ENCODE data around the gene MYO9A. TPM values are rescaled to one million over a fixed set of nuclear protein-coding genes. Genes with fewer than 3 reads are reported as not detected.

Gene MYO9A
- total RNA-seq, 2 donors from 2014 or later = 12.9 to 27.8 TPM

DNA sequence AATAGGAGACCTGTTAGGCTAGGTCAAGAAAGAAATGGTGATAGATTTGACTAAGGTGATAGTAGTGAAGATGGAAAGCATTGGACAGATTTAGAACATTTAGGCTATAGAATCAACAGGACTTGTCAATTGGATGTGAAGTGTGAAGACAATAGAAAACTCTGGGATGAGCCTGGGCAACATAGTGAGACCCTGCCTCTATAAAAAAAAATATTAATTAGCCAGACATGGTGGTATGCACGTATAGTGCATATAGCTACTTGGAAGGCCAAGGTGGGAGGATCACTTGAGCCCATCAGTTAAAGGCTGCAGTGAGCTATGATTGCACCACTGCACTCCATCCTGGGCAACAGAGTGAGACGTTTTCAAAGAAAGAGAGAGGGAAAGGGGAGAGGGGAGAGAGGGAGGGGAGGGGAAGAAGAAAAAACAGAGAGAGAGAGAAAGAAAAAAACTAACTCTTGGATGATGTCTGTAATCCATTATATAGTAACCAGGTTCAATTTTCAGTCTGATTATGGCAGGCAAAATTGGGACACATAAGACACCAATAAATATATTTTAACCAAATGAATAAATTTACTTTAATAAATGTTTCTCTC, 9.9 kb upstream of the MYO9A start:
- Histone ChIP-seq H3K36me3 (replicated peaks in 1 of 2; ENCODE audit: insufficient read depth in 1 of 2, low read depth in 2 of 2) (no peaks in the 10 kb centered on the region), H3K9me3 (no peaks in the 10 kb centered on the region), H3K4me3 (no peak overlapping the region), H3K4me1 (no peaks in the 10 kb centered on the region), H3K27me3 (no peaks in the 10 kb centered on the region), H3K27ac (no peak overlapping the region)
- DNase-seq = no peak
- TF ChIP-seq, protein P1, sequence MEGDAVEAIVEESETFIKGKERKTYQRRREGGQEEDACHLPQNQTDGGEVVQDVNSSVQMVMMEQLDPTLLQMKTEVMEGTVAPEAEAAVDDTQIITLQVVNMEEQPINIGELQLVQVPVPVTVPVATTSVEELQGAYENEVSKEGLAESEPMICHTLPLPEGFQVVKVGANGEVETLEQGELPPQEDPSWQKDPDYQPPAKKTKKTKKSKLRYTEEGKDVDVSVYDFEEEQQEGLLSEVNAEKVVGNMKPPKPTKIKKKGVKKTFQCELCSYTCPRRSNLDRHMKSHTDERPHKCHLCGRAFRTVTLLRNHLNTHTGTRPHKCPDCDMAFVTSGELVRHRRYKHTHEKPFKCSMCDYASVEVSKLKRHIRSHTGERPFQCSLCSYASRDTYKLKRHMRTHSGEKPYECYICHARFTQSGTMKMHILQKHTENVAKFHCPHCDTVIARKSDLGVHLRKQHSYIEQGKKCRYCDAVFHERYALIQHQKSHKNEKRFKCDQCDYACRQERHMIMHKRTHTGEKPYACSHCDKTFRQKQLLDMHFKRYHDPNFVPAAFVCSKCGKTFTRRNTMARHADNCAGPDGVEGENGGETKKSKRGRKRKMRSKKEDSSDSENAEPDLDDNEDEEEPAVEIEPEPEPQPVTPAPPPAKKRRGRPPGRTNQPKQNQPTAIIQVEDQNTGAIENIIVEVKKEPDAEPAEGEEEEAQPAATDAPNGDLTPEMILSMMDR (IDR thresholded peaks at IDR 0.05) = no peak
- TF ChIP-seq POLR2A (IDR thresholded peaks at IDR 0.05) = no peak
- intact Hi-C loops (cut with DNase I) = no loop called here
- no peak for ATAC-seq
- WGBS, 2 donors = 51 to 61% methylated on average over 2 of the region's 2 CpGs

DNA sequence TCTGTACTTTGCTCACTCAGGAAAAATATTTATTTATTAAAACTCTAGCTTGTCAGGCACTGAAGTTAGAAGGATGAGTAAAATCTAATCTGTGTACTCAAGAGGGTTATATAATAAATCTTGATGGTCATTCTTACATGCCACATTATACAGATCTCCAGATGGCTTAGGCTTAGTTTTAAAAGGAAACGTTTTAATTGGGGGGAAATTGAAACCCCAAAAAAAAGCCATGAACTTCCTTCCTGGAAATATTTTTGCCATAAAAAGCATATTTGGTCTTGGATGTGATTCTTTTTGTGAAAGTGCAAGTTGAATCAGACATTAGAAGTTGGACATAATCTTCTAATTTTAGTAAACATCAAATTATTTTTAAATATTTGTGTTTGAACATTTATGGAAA, 6.3 kb upstream of the MYO9A start:
- no peaks in the 10 kb centered on the region for H3K36me3 ChIP-seq (replicated peaks in 1 of 2; ENCODE audit: insufficient read depth in 1 of 2, low read depth in 2 of 2)

DNA sequence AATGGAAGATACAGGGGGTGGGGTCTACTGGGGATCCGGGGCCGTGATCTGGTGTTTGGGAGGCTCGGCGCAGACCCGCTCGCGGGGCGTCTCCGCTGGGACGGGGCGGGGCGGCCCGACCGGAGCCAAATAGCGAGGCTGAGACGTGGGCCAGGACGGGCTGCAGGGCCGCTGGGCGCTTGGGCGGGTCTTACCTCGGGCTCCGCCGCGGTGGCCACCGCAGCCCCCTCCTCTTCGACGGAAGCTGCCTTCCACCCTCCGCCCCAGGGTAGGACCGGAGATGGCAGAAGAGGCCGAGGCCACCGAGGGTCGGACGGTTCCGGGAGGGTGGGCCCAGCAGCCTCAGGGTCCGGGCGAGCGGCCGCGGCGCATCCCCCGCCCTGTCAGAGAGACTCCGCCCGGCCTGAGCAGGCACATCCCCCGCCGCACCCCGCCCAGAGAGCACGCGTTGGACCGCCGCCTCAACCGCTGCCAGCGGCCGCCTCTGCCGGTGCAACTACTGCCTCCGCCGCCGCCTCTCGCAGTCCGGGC, 399 bp downstream of the MYO9A start:
- Histone ChIP-seq H3K9me3 (no peaks in the 10 kb centered on the region), H3K4me3 (peak overlapping the region; percentile 86 to 92), H3K4me1 (peaks cover 33% of the 10 kb centered on the region), H3K36me3 (replicated peaks in 1 of 2; ENCODE audit: insufficient read depth in 1 of 2, low read depth in 2 of 2) (no peaks in the 10 kb centered on the region), H3K27me3 (no peaks in the 10 kb centered on the region), H3K27ac (peak overlapping the region; percentile 69 to 95 (median 90))
- peak; percentile 50 to 75 (median 61) for TF ChIP-seq POLR2A (IDR thresholded peaks at IDR 0.05)
- TF ChIP-seq, protein P1 (IDR thresholded peaks at IDR 0.05) = no peak
- WGBS, 2 donors = 0 to 1% methylated on average over 1 to 59 of the region's 59 CpGs
- ATAC-seq (peak; percentile 61), DNase-seq (peak; percentile 67 to 81 (median 71))
- intact Hi-C loops (cut with DNase I) = no loop called here

More for the DNA sequence above, 6.3 kb upstream of the MYO9A start:
- WGBS, 2 donors = 14 to 25% methylated on average over 1 of the region's 1 CpG
- TF ChIP-seq POLR2A (IDR thresholded peaks at IDR 0.05) = no peak
- TF ChIP-seq, protein P1 (IDR thresholded peaks at IDR 0.05) = no peak
- Histone ChIP-seq H3K27me3 (no peaks in the 10 kb centered on the region), H3K4me1 (peaks cover under 1% of the 10 kb centered on the region), H3K4me3 (no peak overlapping the region), H3K9me3 (no peaks in the 10 kb centered on the region), H3K27ac (no peak overlapping the region)
- intact Hi-C loops (cut with DNase I) = no loop called here
- DNase-seq (no peak), ATAC-seq (no peak)

DNA sequence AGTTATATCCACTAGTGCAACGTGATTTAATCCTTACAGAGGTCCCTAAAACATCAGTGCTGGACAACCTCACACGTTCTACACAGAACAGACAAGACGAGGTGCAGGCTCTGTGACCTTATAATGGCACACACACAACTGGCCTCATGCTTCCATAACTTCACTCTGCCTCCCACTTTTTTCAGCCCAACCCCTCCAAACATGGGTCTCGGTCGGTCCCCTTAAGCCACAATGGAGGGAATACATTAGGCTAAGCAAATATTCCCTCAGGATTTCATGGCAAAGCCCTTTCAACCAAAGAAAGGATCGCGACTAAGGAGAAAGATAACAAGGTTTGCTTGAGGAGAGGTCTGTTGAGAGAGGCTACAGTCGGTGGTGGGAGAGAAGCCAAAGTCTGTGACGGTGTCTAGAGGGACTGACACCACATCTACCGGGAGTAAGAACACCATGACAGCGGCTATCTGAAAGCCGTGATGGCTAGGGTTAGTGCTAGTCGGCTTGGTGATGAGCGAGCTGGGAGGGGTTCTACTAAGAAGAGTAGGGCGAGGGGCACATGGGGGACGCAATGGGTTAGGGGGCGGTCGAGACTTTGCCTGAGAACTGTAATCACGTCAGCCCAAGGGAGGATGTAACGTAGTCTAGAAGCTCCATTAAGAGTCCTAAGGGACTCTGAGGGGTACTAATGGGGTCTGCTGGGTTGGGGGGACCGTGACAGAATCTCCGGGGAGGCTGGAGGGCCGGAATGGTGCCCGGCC, 1.0 kb downstream of the MYO9A start:
- Histone ChIP-seq H3K27me3 (no peaks in the 10 kb centered on the region), H3K36me3 (replicated peaks in 1 of 2; ENCODE audit: insufficient read depth in 1 of 2, low read depth in 2 of 2) (no peaks in the 10 kb centered on the region), H3K4me3 (peak overlapping the region; percentile 86 to 92), H3K27ac (peak overlapping the region in 3 of 4 donors; percentile 87 to 95 (median 92)), H3K9me3 (no peaks in the 10 kb centered on the region), H3K4me1 (peaks cover 33% of the 10 kb centered on the region)
- intact Hi-C loops (cut with DNase I) = no loop called here
- peak; percentile 22 to 38 (median 26) for DNase-seq
- no peak for TF ChIP-seq POLR2A (IDR thresholded peaks at IDR 0.05)
- TF ChIP-seq, protein P1 (IDR thresholded peaks at IDR 0.05) = no peak
- ATAC-seq = no peak
- 1 to 6% methylated on average over 18 to 24 of the region's 24 CpGs for WGBS, 2 donors

Data from body of pancreas (tissue), 4 donors.